ENCODE data around the gene PRKAG2.

The PRKAG2 gene

DNA sequence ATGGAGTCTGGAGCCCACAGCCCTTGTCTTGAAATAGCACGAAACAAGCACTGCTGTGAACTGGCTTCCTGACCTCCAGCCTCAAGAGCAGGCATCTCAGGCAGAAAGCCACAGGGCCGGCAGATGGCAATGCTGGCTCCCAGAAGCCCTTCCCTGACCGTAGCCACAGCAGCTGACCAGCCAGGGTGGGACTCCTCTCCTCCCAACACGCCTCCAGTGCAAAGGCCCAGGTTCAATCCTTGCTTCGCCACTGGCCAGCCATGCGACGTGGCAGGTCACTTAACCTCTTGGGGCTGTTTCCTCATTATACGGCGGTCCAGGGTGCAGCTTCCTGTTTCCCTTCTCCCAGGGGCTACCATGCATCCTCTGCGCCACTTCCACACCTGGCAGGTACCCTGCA, 12.8 kb downstream of the PRKAG2 start:
- Histone ChIP-seq H3K27me3 (ENCODE audit: insufficient read depth, low read length) (no peaks in the 10 kb centered on the region), H3K4me1 (ENCODE audit: insufficient read depth, low read length) (peaks cover 15% of the 10 kb centered on the region), H3K9me3 (ENCODE audit: low read length) (no peaks in the 10 kb centered on the region), H3K4me3 (ENCODE audit: low read length) (no peak overlapping the region), H3K36me3 (ENCODE audit: insufficient read depth, low read length) (no peaks in the 10 kb centered on the region), H2AFZ (ENCODE audit: low read depth, low read length) (no peak overlapping the region)

DNA sequence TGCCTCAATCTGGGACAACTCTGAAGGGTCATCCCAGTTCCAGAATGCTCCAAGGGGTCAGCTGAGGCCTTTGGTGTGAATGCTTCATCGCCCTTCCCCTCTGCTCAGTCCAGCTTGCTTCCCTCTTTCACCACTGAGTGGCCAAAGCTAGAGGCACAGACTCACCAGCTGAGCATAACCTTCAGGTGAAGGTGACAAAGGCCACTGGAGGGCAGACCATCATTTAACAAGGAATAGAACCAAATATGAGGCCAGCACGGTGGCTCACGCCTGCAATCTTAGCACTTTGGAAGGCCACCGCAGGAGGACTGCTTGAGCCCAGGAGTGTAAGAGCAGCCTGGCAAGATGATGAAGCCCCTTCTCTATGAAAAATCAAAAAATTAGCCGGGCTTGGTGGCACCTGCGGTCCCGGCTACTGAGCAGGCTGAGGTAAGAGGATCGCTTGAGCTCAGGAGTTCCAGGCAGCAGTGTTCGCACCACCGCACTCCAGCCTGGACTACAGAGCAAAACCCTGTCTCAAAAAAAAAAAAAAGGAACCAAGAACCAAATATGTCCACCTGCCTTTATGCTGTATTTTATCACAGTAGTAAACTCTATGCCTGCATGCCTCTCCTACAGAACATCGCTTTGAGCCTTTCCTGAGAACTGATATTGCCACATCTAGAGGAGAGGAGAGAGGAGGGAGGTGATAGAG, 13.4 kb downstream of the PRKAG2 start:
- H3K27me3 ChIP-seq (ENCODE audit: insufficient read depth, low read length), result no peaks in the 10 kb centered on the region
- H3K4me1 ChIP-seq (ENCODE audit: insufficient read depth, low read length), result peaks cover 10% of the 10 kb centered on the region
- no peak overlapping the region for H2AFZ ChIP-seq (ENCODE audit: low read depth, low read length)
- no peaks in the 10 kb centered on the region for H3K36me3 ChIP-seq (ENCODE audit: insufficient read depth, low read length)
- H3K4me3 ChIP-seq (ENCODE audit: low read length), result no peak overlapping the region
- no peaks in the 10 kb centered on the region for H3K9me3 ChIP-seq (ENCODE audit: low read length)

DNA sequence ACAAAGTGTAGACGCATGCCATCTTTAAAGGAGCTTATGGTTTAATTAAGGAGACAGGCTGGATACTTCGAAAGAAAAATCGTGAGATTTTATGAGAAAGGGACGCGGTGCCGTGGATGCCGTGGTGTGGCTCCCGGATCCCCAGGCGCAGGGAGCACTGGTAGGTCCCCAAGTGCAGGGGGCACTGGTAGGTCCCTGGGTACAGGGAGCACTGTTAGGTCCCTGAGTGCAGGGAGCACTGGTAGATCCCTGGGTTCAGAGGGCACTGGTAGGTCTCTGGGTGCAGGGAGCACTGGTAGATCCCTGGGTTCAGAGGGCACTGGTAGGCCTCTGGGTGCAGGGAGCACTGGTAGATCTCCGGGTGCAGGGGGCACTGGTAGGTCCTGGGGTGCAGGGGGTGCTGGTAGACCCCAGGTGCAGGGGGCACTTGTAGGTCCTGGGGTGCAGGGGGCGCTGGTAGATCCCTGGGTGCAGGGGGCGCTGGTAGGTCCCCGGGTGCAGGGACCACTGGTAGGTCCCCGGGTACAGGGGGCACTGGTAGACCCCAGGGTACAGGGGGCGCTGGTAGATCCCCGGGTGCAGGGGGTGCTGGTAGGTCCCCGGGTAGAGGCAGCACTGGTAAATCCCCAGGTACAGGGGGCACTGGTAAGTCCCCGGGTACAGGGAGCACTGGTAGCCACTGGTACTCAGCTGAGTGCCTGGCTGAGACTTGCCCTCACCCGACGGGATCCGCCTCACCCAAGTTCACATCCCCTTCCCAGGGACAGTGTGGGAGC, 14.1 kb downstream of the PRKAG2 start:
- no peaks in the 10 kb centered on the region for H3K27me3 ChIP-seq (ENCODE audit: insufficient read depth, low read length)
- H3K4me1 ChIP-seq (ENCODE audit: insufficient read depth, low read length), result peaks cover 3% of the 10 kb centered on the region
- no peak overlapping the region for H2AFZ ChIP-seq (ENCODE audit: low read depth, low read length)
- H3K36me3 ChIP-seq (ENCODE audit: insufficient read depth, low read length), result no peaks in the 10 kb centered on the region
- no peaks in the 10 kb centered on the region for H3K9me3 ChIP-seq (ENCODE audit: low read length)
- H3K4me3 ChIP-seq (ENCODE audit: low read length), result no peak overlapping the region

DNA sequence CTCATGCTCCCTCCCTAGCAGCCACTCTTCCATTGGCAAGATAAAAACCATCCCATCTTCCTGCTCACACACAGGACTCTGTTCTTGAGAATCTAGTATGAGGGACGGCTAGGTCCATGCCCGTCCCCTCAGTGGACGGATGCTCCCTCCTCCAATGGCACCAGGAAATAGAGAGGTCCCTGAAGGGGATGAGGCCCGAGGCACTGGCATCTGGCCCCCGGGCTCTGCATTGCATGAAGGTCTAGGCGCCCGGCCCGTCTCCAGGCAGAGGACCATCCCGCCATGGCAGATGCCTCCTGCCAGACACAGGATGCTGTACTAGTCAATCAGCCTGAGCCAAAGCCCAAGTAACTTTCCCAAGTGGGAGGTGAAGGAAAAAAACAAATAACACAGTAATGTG, 15.0 kb downstream of the PRKAG2 start:
- Histone ChIP-seq H3K27me3 (ENCODE audit: insufficient read depth, low read length) (peaks cover 4% of the 10 kb centered on the region), H3K4me1 (ENCODE audit: insufficient read depth, low read length) (no peaks in the 10 kb centered on the region), H3K36me3 (ENCODE audit: insufficient read depth, low read length) (no peaks in the 10 kb centered on the region), H3K9me3 (ENCODE audit: low read length) (no peaks in the 10 kb centered on the region), H3K4me3 (ENCODE audit: low read length) (no peak overlapping the region), H2AFZ (ENCODE audit: low read depth, low read length) (no peak overlapping the region)

DNA sequence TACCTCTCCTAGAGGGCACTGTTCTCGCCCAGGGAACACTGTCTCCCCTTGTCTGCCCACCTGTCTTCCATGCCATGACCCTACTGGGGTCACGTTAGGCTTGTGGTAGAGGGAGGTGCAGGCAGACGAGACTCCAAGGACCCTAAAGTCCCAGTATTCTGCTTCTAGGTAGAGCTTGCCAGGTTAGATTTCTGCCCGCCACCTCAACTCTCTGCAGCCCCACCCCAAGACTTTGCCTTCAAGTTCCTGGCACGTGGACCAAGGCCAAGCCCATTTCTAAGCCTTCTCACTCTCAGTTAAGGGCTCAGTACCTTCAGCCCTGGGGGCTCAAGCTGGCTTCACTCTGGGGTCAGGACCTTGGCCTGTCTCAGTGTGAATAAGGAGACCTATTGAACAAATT, 16.1 kb downstream of the PRKAG2 start:
- Histone ChIP-seq H3K4me3 (ENCODE audit: low read length) (no peak overlapping the region), H3K36me3 (ENCODE audit: insufficient read depth, low read length) (no peaks in the 10 kb centered on the region), H3K4me1 (ENCODE audit: insufficient read depth, low read length) (no peaks in the 10 kb centered on the region), H3K27me3 (ENCODE audit: insufficient read depth, low read length) (peaks cover 8% of the 10 kb centered on the region), H2AFZ (ENCODE audit: low read depth, low read length) (no peak overlapping the region), H3K9me3 (ENCODE audit: low read length) (no peaks in the 10 kb centered on the region)

DNA sequence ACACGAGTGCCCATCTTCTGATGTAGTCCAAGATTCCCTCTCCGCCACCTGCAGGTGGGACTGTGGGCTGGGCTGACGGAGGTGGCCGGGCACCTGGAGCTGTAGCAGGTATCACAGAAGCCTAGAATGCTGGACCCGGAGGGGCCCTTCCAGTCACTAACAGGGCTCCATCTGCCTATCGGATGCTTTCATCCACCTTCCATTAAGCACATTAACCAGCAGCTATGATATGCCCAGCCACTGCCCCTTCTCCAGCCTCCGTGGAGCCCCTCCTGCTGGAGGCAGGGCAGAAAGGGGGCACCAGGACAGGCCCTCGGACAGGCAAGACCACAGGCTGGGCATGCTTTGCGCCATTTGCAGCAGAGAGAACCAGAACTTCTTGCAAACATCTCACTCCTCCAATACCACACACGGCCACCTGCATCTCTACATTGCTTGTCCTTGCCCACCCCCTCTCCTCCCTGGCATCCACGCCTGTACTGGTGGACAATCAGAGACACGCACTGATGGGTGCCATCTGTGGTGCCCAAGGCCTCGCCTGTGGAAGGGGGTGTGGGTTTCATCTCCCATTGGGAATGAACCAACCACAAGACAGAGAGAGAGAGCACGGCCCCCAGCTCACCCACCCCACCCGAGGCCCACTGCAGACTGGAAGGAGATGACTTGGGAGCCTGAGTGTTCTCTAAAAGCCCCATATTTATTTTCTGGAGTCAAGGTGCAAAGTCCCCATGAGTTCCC, 16.8 kb downstream of the PRKAG2 start:
- H3K4me1 ChIP-seq (ENCODE audit: insufficient read depth, low read length), result no peaks in the 10 kb centered on the region
- no peak overlapping the region for H3K4me3 ChIP-seq (ENCODE audit: low read length)
- H3K36me3 ChIP-seq (ENCODE audit: insufficient read depth, low read length), result no peaks in the 10 kb centered on the region
- H2AFZ ChIP-seq (ENCODE audit: low read depth, low read length), result no peak overlapping the region
- peaks cover 8% of the 10 kb centered on the region for H3K27me3 ChIP-seq (ENCODE audit: insufficient read depth, low read length)
- H3K9me3 ChIP-seq (ENCODE audit: low read length), result no peaks in the 10 kb centered on the region

DNA sequence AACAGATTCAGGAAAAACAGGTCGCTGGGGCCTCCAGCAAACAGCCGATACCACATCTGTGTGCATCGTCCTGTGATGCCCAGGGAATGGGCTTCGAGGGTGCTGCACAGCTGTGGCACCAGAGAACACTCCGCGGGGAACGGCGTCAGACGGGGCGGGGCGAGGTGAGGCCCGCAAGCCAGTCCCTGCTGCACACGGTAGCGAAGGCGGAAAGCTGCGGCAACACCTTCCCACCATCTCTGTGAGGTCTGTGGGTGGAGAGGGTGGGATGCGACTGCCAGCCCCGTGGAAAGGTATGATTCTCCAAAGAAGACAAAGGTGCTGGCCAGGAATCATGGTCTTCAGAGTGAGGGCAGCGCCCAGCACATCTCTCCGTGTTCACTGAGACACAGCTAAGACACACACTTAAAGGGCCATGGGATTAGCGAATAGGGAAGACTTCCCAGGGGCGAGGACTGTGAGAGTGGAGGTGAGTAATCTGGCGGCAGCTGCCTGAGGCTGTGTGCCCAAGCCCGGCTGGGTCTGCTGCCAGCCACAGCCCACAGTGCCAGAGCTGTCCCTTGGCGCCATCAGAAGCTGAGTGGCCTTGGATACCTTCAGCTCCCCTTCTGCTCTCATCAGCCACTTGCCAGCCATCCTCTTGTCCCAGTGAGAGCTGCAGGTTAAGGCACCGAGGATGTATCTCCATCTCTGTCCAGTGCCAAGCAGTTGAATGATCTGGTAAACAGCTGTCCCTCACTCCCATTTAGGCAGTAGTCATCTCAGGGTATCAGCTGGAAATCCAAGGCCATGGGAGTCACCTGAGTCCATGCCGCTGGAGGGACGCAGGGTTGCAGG, 17.6 kb downstream of the PRKAG2 start:
- Histone ChIP-seq H2AFZ (ENCODE audit: low read depth, low read length) (no peak overlapping the region), H3K27me3 (ENCODE audit: insufficient read depth, low read length) (peaks cover 12% of the 10 kb centered on the region), H3K9me3 (ENCODE audit: low read length) (no peaks in the 10 kb centered on the region), H3K36me3 (ENCODE audit: insufficient read depth, low read length) (no peaks in the 10 kb centered on the region), H3K4me3 (ENCODE audit: low read length) (no peak overlapping the region), H3K4me1 (ENCODE audit: insufficient read depth, low read length) (no peaks in the 10 kb centered on the region)

DNA sequence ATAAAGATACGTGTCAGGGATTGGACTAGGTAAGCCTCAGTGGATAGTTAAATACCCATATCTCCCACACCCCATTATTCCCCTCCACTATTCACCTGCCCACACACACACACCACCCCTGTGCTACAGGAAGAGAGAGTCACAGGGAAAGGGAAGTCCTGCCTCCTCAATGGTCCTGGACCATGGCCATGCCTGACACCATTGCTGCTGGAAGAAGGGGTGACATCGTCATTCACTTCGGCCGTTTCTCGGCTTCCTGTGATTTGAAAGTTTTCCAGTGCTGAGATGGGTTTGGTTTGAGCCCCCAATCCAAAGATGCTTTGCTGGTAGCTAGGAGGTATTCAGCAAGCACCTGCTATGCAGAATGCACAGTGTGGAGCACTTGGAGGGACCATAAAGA, 18.5 kb downstream of the PRKAG2 start:
- Histone ChIP-seq H3K27me3 (ENCODE audit: insufficient read depth, low read length) (peaks cover 15% of the 10 kb centered on the region), H3K4me1 (ENCODE audit: insufficient read depth, low read length) (no peaks in the 10 kb centered on the region), H2AFZ (ENCODE audit: low read depth, low read length) (no peak overlapping the region), H3K36me3 (ENCODE audit: insufficient read depth, low read length) (no peaks in the 10 kb centered on the region), H3K9me3 (ENCODE audit: low read length) (no peaks in the 10 kb centered on the region), H3K4me3 (ENCODE audit: low read length) (no peak overlapping the region)

DNA sequence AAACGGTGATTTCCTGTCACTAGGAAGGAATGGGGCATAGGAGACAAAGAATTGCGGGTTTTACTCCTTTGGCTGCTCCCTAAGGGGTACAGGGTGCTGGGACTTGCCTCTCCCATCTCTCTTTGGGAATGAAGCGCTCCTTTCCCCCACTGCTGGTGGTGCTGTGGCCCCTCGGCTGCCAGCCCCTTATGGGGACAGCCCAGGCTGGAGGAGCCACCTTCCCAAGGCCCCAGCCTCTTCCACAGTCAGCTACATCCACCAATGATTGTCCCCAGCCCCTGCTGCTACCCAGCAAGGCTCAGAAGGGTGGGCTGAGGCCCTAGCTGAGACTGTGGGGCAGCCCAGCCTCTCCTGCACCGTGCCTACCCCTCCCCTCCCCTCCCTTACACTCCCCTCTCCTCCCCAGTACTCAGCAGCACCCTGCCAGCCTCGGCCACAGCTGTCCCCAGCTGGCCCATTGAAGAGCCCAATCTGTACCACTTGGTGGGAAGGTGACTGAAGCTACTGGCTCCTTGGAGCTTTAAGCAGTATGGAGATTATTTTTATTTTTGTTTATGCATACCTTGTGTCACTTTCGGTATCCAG, 19.0 kb downstream of the PRKAG2 start:
- Histone ChIP-seq H3K9me3 (ENCODE audit: low read length) (no peaks in the 10 kb centered on the region), H2AFZ (ENCODE audit: low read depth, low read length) (no peak overlapping the region), H3K4me1 (ENCODE audit: insufficient read depth, low read length) (no peaks in the 10 kb centered on the region), H3K4me3 (ENCODE audit: low read length) (no peak overlapping the region), H3K36me3 (ENCODE audit: insufficient read depth, low read length) (no peaks in the 10 kb centered on the region), H3K27me3 (ENCODE audit: insufficient read depth, low read length) (peaks cover 15% of the 10 kb centered on the region)

DNA sequence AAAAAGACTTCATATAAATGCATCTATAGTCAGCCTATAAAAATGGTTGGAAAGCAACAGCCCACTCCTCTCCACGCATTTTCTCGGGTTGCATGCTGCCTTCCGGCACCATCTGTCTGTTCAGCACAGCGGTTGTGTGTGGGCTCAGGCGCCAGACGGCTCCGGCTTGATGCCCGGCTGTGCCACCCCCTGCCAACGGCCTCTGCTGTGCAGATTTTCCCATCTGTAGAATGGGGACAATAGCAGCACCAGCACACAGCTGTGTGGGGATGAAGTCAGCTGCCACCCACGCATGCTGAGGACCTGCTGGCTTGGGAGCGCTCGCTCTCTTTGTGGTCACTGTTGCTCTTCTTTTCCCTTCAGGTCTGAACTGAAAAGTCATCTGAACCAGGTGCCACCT, 19.5 kb downstream of the PRKAG2 start:
- H2AFZ ChIP-seq (ENCODE audit: low read depth, low read length), result no peak overlapping the region
- H3K36me3 ChIP-seq (ENCODE audit: insufficient read depth, low read length), result no peaks in the 10 kb centered on the region
- peaks cover 15% of the 10 kb centered on the region for H3K27me3 ChIP-seq (ENCODE audit: insufficient read depth, low read length)
- H3K4me3 ChIP-seq (ENCODE audit: low read length), result no peak overlapping the region
- no peaks in the 10 kb centered on the region for H3K4me1 ChIP-seq (ENCODE audit: insufficient read depth, low read length)
- no peaks in the 10 kb centered on the region for H3K9me3 ChIP-seq (ENCODE audit: low read length)

DNA sequence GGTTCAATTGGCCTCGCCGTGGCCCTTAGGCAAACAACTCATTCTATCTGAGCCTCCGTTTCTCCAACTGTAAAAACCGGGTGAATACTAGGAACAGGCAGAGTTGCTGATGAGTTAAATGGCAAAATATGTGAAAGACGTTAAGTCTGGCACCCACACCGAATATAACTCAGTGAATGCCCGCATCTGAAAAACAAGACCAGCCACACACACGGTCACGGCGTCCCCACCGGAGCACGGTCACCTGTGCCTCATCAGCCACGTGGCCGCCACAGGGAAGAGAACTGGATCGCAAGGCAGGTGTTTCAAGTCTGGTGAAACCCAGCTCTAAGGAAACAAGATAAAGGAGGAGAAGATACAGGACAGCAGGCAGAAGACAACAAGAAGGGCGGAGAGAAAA, 20.4 kb downstream of the PRKAG2 start:
- Histone ChIP-seq H3K27me3 (ENCODE audit: insufficient read depth, low read length) (peaks cover 15% of the 10 kb centered on the region), H3K9me3 (ENCODE audit: low read length) (no peaks in the 10 kb centered on the region), H3K36me3 (ENCODE audit: insufficient read depth, low read length) (no peaks in the 10 kb centered on the region), H3K4me1 (ENCODE audit: insufficient read depth, low read length) (no peaks in the 10 kb centered on the region), H2AFZ (ENCODE audit: low read depth, low read length) (no peak overlapping the region), H3K4me3 (ENCODE audit: low read length) (no peak overlapping the region)

DNA sequence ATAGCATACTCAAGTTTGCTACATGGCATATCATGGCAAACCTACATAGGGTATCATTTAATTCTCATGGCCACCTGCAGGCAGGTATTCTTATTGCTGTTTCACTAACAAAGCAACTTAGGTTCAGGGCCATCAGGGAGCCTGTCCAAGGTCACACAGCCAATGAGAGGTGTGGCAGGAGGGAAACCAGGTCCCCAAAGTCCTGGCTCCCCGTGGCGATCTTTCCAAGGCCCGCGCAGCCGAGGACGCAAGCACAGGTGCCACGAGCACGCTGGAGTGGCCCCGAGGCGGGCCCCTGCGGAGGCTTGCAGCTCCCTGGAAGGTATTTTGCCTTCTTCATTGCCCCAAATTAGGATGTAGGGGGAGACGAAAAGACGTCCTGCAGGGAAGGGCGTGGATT, 20.8 kb downstream of the PRKAG2 start:
- no peaks in the 10 kb centered on the region for H3K4me1 ChIP-seq (ENCODE audit: insufficient read depth, low read length)
- no peaks in the 10 kb centered on the region for H3K36me3 ChIP-seq (ENCODE audit: insufficient read depth, low read length)
- H3K4me3 ChIP-seq (ENCODE audit: low read length), result no peak overlapping the region
- H2AFZ ChIP-seq (ENCODE audit: low read depth, low read length), result no peak overlapping the region
- peaks cover 15% of the 10 kb centered on the region for H3K27me3 ChIP-seq (ENCODE audit: insufficient read depth, low read length)
- no peaks in the 10 kb centered on the region for H3K9me3 ChIP-seq (ENCODE audit: low read length)
